ENCODE results near the gene SMOC2. TPM values are rescaled to one million over a fixed set of nuclear protein-coding genes. Genes with fewer than 3 reads are reported as not detected.

The SMOC2 gene
- total RNA-seq, 1 donor from 2014 or later: not detected

DNA sequence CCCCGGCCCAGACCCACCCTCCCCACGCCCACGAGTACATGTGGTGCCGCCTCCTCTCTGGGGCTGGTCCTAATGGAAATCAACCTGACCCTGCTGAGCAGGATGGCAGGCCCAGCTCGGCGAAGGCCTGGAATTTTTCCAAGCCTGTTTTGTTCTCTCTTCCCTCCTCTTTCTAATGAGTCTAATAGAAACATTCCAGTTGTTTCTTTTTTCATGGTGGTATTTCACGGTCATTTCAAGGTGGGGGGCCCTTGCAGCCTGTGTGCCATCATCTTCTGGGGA is 16.6 kb downstream of the SMOC2 start:
- Histone ChIP-seq H3K27me3 (ENCODE audit: control insufficient read depth, insufficient read depth, low read length) (no peaks in the 10 kb centered on the region), H3K36me3 (ENCODE audit: control insufficient read depth, insufficient read depth, low read length) (no peaks in the 10 kb centered on the region), H3K4me3 (ENCODE audit: low read depth, low read length) (no peak overlapping the region)
- DNase-seq (ENCODE audit: low read depth): no peak
- TF ChIP-seq, protein P1, sequence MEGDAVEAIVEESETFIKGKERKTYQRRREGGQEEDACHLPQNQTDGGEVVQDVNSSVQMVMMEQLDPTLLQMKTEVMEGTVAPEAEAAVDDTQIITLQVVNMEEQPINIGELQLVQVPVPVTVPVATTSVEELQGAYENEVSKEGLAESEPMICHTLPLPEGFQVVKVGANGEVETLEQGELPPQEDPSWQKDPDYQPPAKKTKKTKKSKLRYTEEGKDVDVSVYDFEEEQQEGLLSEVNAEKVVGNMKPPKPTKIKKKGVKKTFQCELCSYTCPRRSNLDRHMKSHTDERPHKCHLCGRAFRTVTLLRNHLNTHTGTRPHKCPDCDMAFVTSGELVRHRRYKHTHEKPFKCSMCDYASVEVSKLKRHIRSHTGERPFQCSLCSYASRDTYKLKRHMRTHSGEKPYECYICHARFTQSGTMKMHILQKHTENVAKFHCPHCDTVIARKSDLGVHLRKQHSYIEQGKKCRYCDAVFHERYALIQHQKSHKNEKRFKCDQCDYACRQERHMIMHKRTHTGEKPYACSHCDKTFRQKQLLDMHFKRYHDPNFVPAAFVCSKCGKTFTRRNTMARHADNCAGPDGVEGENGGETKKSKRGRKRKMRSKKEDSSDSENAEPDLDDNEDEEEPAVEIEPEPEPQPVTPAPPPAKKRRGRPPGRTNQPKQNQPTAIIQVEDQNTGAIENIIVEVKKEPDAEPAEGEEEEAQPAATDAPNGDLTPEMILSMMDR (IDR thresholded peaks at IDR 0.05; ENCODE audit: insufficient read depth, low read length, poor library complexity, severe bottlenecking): no peak

DNA sequence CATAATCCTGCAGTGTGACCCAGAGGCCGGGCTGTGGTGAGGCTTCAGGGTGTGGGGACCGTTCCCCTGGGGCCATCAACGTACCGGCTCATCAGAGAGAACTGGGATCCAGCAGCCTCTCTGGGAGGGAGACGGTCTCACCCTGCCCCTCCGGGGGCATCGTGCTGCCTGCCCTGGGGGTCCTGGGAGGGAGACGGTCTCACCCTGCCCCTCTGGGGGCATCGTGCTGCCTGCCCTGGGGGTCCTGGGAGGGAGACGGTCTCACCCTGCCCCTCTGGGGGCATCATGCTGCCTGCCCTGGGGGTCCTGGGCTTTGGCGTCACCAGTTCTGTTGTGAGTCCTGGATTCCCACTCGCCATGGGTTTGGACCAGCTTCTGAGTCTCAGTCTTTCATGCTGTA is 17.1 kb downstream of the SMOC2 start:
- no peaks in the 10 kb centered on the region for H3K36me3 ChIP-seq (ENCODE audit: control insufficient read depth, insufficient read depth, low read length)
- TF ChIP-seq, protein P1 (IDR thresholded peaks at IDR 0.05; ENCODE audit: insufficient read depth, low read length, poor library complexity, severe bottlenecking): no peak
- H3K27me3 ChIP-seq (ENCODE audit: control insufficient read depth, insufficient read depth, low read length): no peaks in the 10 kb centered on the region
- no peak overlapping the region for H3K4me3 ChIP-seq (ENCODE audit: low read depth, low read length)
- no peak for DNase-seq (ENCODE audit: low read depth)

DNA sequence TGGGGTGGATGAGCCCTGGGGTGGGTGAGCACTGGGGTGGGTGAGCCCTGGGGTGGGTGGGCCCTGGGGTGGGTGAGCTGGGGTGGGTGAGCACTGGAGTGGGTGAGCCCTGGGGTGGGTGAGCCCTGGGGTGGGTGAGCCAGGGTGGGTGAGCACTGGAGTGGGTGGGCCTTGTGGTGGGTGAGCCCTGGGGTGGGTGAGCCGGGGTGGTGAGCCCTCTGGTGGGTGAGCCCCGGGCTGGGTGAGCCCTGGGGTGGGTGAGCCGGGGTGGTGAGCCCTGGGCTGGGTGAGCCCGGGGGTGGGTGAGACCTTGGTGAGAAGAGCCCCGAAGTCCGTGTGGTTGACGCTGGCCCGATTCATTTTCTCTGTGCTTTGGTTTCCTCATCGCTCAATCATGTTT is 18.6 kb downstream of the SMOC2 start:
- H3K36me3 ChIP-seq (ENCODE audit: control insufficient read depth, insufficient read depth, low read length): no peaks in the 10 kb centered on the region
- TF ChIP-seq, protein P1 (IDR thresholded peaks at IDR 0.05; ENCODE audit: insufficient read depth, low read length, poor library complexity, severe bottlenecking): no peak
- DNase-seq (ENCODE audit: low read depth): no peak

DNA sequence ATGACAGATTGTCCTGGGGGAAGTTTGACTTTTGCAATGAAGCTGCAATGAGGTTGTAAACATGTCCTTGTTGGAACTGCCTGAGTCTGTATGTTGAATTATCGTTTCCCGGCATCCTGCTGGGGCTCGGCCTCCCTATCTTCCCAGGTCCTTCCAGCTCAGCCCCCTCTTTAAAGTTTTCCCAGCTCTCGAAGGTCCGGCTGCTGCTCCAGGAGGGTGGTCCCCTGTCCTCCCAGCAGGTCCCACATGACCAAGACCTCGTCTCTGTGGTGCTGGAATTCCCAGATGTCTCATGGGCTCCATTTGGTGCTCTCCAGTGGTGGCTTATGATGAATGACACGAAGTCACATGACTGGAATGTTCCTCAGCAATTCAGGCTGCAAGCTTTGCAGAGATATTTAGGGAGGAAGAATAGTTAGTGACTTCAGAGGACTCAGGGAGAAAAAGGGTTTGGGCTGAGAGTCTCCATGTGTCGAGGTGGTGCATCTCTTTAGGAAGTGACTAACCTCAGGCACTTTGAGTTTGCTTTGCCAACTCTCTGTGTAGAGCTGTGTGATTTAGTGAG is 21.4 kb downstream of the SMOC2 start:
- TF ChIP-seq, protein P1 (IDR thresholded peaks at IDR 0.05; ENCODE audit: insufficient read depth, low read length, poor library complexity, severe bottlenecking): no peak
- no peaks in the 10 kb centered on the region for H3K27me3 ChIP-seq (ENCODE audit: control insufficient read depth, insufficient read depth, low read length)
- H3K36me3 ChIP-seq (ENCODE audit: control insufficient read depth, insufficient read depth, low read length): no peaks in the 10 kb centered on the region
- no peak overlapping the region for H3K4me3 ChIP-seq (ENCODE audit: low read depth, low read length)
- DNase-seq (ENCODE audit: low read depth): no peak

More for the DNA sequence above, 18.6 kb downstream of the SMOC2 start:
- Histone ChIP-seq H3K4me3 (ENCODE audit: low read depth, low read length) (no peak overlapping the region), H3K27me3 (ENCODE audit: control insufficient read depth, insufficient read depth, low read length) (no peaks in the 10 kb centered on the region)

DNA sequence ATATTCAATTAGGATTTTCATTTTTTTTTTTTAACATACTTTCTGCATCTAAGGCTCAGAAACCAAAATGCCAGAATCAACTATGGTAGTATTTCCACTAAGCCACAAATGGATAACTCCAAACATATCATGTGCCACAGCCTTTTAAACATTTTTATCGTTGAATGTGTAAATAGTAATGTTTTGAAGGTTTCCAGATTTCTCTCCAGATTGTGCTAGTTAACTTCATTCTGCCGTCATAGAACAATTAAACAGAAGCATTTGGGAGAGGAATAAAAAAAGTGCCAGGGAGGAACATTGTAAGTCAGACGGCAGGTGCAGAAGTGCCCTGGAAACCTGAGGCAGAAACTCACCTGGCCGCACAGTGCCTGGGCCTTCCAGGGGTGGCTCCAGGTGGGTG is 23.6 kb downstream of the SMOC2 start:
- no peaks in the 10 kb centered on the region for H3K27me3 ChIP-seq (ENCODE audit: control insufficient read depth, insufficient read depth, low read length)
- TF ChIP-seq, protein P1 (IDR thresholded peaks at IDR 0.05; ENCODE audit: insufficient read depth, low read length, poor library complexity, severe bottlenecking): no peak
- no peak overlapping the region for H3K4me3 ChIP-seq (ENCODE audit: low read depth, low read length)
- no peaks in the 10 kb centered on the region for H3K36me3 ChIP-seq (ENCODE audit: control insufficient read depth, insufficient read depth, low read length)
- no peak for DNase-seq (ENCODE audit: low read depth)

DNA sequence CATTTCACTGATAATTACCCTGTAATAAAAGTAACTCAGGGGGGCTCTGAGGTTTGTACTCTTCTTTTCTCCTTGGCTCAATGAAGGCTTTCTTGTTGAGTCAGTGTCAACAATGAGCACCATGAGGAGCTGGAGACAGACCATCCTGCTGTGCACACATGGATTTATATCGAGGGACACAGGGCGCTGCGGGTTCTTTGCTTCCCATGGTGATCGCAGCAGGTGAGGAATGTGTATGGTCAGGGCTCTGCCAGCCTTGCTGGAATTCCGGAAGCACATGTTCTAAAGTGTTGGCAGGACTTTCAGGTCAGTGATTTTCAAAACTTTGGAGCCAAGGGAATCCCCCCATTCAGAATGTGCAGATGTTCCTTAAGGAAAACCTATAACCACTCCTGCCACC is 27.1 kb downstream of the SMOC2 start:
- TF ChIP-seq, protein P1 (IDR thresholded peaks at IDR 0.05; ENCODE audit: insufficient read depth, low read length, poor library complexity, severe bottlenecking): no peak
- H3K36me3 ChIP-seq (ENCODE audit: control insufficient read depth, insufficient read depth, low read length): no peaks in the 10 kb centered on the region
- DNase-seq (ENCODE audit: low read depth): no peak
- no peak overlapping the region for H3K4me3 ChIP-seq (ENCODE audit: low read depth, low read length)
- H3K27me3 ChIP-seq (ENCODE audit: control insufficient read depth, insufficient read depth, low read length): no peaks in the 10 kb centered on the region

Measured in kidney epithelial cell (primary cell).